HCT116 (cell line): Measurements from ENCODE around the gene COX7A2L. TPM values are rescaled to one million over a fixed set of nuclear protein-coding genes. Genes with fewer than 3 reads are reported as not detected.

Source experiments
- ATAC-seq: fragments of 200-7000 bp; cut with Tn5 transposase; 2 replicates; pipeline ENCODE4 v1.9.1; 2020; ENCODE audit warnings: mild to moderate bottlenecking, moderate library complexity
- BruUV-seq: library from RNA; stranded (reverse); fragments of 400-500 nt; replicated peaks from 2 replicates; lab custom pipeline; 2021; lab: Mats Ljungman, UMichigan
- CTCF ChIA-PET: fragments of 300-600 bp; sonication (Branson Sonifier 250); formaldehyde crosslinking; loops from one replicate; lab custom pipeline; 2021; ENCODE audit warnings: antibody characterized with exemption; lab: Charles Lee
- POLR2A ChIA-PET: fragments of 300-600, 350-600 bp; sonication (Branson Sonifier 250); formaldehyde crosslinking; loops from one replicate; lab custom pipeline; 2021; ENCODE audit warnings: antibody characterized with exemption; lab: Charles Lee
- RAD21 ChIA-PET, 2 experiments: fragments of 300-600 bp; sonication (Branson Sonifier 250); formaldehyde crosslinking; loops; one replicate each; lab custom pipeline; 2023; ENCODE audit warnings: low total read pairs in 2 of 2; ENCODE audit not compliant: uncharacterized antibody in 2 of 2, unreplicated experiment in 2 of 2, low non-redundant PET in 1 of 2; lab: Charles Lee
- DNase-seq: peaks from one replicate; pipeline ENCODE4 v3.0.0-alpha.2; 2010; ENCODE audit warnings: low read depth, low spot score
- H2AFZ ChIP-seq: fragments of 200-600 bp; shearing (Covaris generic), sonication (generic); 2 replicates; pipeline ENCODE4 v1.6.1; 2017; ENCODE audit warnings: low read depth, mixed run types, mixed read lengths, antibody characterized with exemption, low read length; ENCODE audit not compliant: poor library complexity, severe bottlenecking
- H3K27ac ChIP-seq: 2 replicates; pipeline ENCODE4 v1.5.1; 2012; ENCODE audit warnings: low read depth, low read length
- H3K27me3 ChIP-seq: fragments of 200-600 bp; sonication (generic); 2 replicates; pipeline ENCODE4 v1.6.1; 2016; ENCODE audit warnings: mixed run types, low read length, mixed read lengths; ENCODE audit not compliant: insufficient read depth
- H3K36me3 ChIP-seq, 2 experiments: fragments of 200-500 bp in 1 of 2; fragments of 200-600 bp in 1 of 2; sonication (Bioruptor generic) in 1 of 2; sonication (generic) in 1 of 2; 2 replicates each; pipeline versions ENCODE4 v1.5.1 to v1.6.1; 2014 to 2016; ENCODE audit warnings: low read length in 2 of 2, inconsistent platforms in 1 of 2, mixed read lengths in 1 of 2, mixed run types in 1 of 2; ENCODE audit not compliant: insufficient read depth in 2 of 2, control insufficient read depth in 1 of 2
- H3K4me1 ChIP-seq, 2 experiments: fragments of 200-600 bp in 1 of 2; sonication (generic) in 1 of 2; 2 replicates each; pipeline versions ENCODE4 v1.5.1 to v1.6.1; 2012 to 2017; ENCODE audit warnings: low read length in 2 of 2, inconsistent platforms in 1 of 2, mild to moderate bottlenecking in 1 of 2, mixed read lengths in 1 of 2, mixed run types in 1 of 2, moderate library complexity in 1 of 2; ENCODE audit not compliant: insufficient read depth in 2 of 2, control insufficient read depth in 1 of 2
- H3K4me2 ChIP-seq: fragments of 200-600 bp; sonication (generic); 2 replicates; pipeline ENCODE4 v1.6.1; 2017; ENCODE audit warnings: mixed run types, low read length, mixed read lengths
- H3K4me3 ChIP-seq, 2 experiments: fragments of 200-600 bp in 1 of 2; sonication (generic) in 1 of 2; replicated peaks in 1 of 2; 2 replicates each; pipeline ENCODE4 v1.5.1; 2011 to 2016; ENCODE audit warnings: low read length in 2 of 2, control low read depth in 1 of 2, low read depth in 1 of 2, mild to moderate bottlenecking in 1 of 2, mixed read lengths in 1 of 2, mixed run types in 1 of 2
- H3K79me2 ChIP-seq: fragments of 200-600 bp; sonication (generic); 2 replicates; pipeline ENCODE4 v1.6.1; 2017; ENCODE audit warnings: mild to moderate bottlenecking, mixed run types, low read length, moderate library complexity, mixed read lengths; ENCODE audit not compliant: insufficient read depth
- H3K9ac ChIP-seq: fragments of 200-600 bp; sonication (generic); 2 replicates; pipeline ENCODE4 v1.6.1; 2016; ENCODE audit warnings: low read length, mixed read lengths
- H3K9me2 ChIP-seq: fragments of 200-600 bp; sonication (generic), shearing (Covaris generic); 2 replicates; pipeline ENCODE4 v1.6.1; 2017; ENCODE audit warnings: mixed run types, mild to moderate bottlenecking, moderate library complexity; ENCODE audit not compliant: insufficient read depth
- H3K9me3 ChIP-seq, 2 experiments: fragments of 200-500 bp in 1 of 2; fragments of 200-600 bp in 1 of 2; sonication (Bioruptor generic) in 1 of 2; sonication (generic) in 1 of 2; 2 replicates each; pipeline ENCODE4 v1.6.1; 2014 to 2017; ENCODE audit warnings: low read length in 2 of 2, mixed read lengths in 2 of 2, inconsistent platforms in 1 of 2, low read depth in 1 of 2, mild to moderate bottlenecking in 1 of 2, mixed run types in 1 of 2, moderate library complexity in 1 of 2; ENCODE audit not compliant: control insufficient read depth in 1 of 2, insufficient read depth in 1 of 2
- H4K20me1 ChIP-seq: fragments of 200-600 bp; sonication (generic), shearing (Covaris generic); 2 replicates; pipeline ENCODE4 v1.6.1; 2017; ENCODE audit warnings: mixed run types, mild to moderate bottlenecking, moderate library complexity; ENCODE audit not compliant: insufficient read depth
- CBX3 ChIP-seq: IDR thresholded peaks from 2 replicates; pipeline ENCODE4 v1.6.1; 2012; ENCODE audit warnings: low read depth
- ELF1 ChIP-seq: IDR thresholded peaks from 2 replicates; pipeline ENCODE4 v1.6.1; 2012; ENCODE audit warnings: low read depth, borderline replicate concordance
- EZH2 ChIP-seq: fragments of 200-600 bp; sonication (generic); IDR thresholded peaks from 2 replicates; pipeline ENCODE4 v1.6.1; 2017; ENCODE audit warnings: antibody characterized with exemption, mixed run types
- FOSL1 ChIP-seq: IDR thresholded peaks from 2 replicates; pipeline ENCODE4 v1.6.1; 2012; ENCODE audit warnings: low read depth
- POLR2A ChIP-seq: IDR thresholded peaks from 2 replicates; pipeline ENCODE4 v1.7.0; 2011; ENCODE audit warnings: borderline replicate concordance; ENCODE audit not compliant: insufficient read depth, insufficient read length; ENCODE audit errors: extremely low read depth
- POLR2AphosphoS5 ChIP-seq: IDR thresholded peaks from 2 replicates; pipeline ENCODE4 v1.6.1; 2011; ENCODE audit warnings: mild to moderate bottlenecking, low read depth, low read length, moderate library complexity
- SP1 ChIP-seq: IDR thresholded peaks from 2 replicates; pipeline ENCODE4 v1.6.1; 2012; ENCODE audit warnings: low read depth
- TCF7L2 ChIP-seq: IDR thresholded peaks from 2 replicates; pipeline ENCODE4 v1.7.0; 2011; ENCODE audit warnings: borderline replicate concordance, inconsistent platforms; ENCODE audit not compliant: insufficient read depth, insufficient read length; ENCODE audit errors: extremely low read depth
- ZNF274 ChIP-seq: fragments of 200-500 bp; sonication (Bioruptor generic); IDR thresholded peaks from 2 replicates; pipeline ENCODE4 v1.6.1; 2014; ENCODE audit warnings: mild to moderate bottlenecking, low read depth, low read length, inconsistent platforms
- intact Hi-C: fragments of 100-400 bp; cut with micrococcal nuclease; formaldehyde crosslinking; loops from 2 replicates; pipeline ENCODE4 v1.10.0; 2022
- total RNA-seq: library from RNA; stranded (reverse); gene quantifications from one replicate; pipeline ENCODE4 v1.2.1, GENCODE V29; 2021; ENCODE audit not compliant: unreplicated experiment
- TF ChIP-seq, protein P1 (sequence below): IDR thresholded peaks from 2 replicates; pipeline ENCODE4 v1.6.1; 2012
- TF ChIP-seq, protein P2 (sequence below): IDR thresholded peaks from 2 replicates; pipeline ENCODE4 v1.6.1; 2012; ENCODE audit warnings: low read depth
- TF ChIP-seq, protein P3 (sequence below), 3 experiments: fragments of 200-600 bp in 1 of 3; sonication (generic) in 1 of 3; IDR thresholded peaks in 2 of 3; conservative IDR thresholded peaks in 1 of 3; 2 replicates each; pipeline ENCODE4 v1.5.1; 2012 to 2017; ENCODE audit warnings: low read depth in 2 of 3, low read length in 2 of 3, antibody characterized with exemption in 1 of 3, borderline replicate concordance in 1 of 3, control low read depth in 1 of 3, mild to moderate bottlenecking in 1 of 3, mixed read lengths in 1 of 3, mixed run types in 1 of 3, moderate library complexity in 1 of 3; ENCODE audit not compliant: insufficient read depth in 1 of 3

COX7A2L gene
- total RNA-seq, 1 experiment from 2014 or later = 104 TPM

DNA sequence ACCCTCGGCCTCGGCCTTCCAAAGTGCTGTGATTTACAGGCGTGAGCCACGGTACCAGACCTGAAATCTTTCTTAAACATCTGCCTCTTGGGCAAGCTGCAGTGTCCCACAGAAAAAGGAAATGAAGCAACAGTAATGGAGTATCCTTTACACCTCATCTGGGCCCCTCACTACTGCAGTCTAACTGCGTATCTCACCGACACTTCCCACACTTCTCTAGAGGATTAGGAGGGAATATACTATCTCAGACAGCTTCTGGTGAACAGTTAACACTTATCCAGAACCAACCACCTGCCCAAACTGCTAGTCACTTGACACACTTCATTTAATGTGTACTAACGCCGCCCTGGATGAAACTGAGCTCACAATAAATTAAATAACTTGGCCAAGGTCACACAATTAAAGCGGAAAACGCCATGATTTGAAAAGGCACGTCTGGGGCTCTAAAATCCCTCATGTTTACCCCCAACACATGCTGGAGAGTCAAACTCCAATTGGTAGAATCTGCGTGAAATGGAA is 993 bp downstream of the COX7A2L start:
- peak overlapping the region; percentile 95 for H3K4me2 ChIP-seq
- CTCF ChIA-PET = no interaction called here

More for the DNA sequence above, 993 bp downstream of the COX7A2L start:
- intact Hi-C loops = no loop called here
- peak overlapping the region; percentile 94 for H3K9ac ChIP-seq
- ChIA-PET RAD21 (no interaction called here), POLR2A (no interaction called here)
- BruUV-seq = TSS peak; percentile 77
- peak overlapping the region; percentile 96 to 99 for H3K4me3 ChIP-seq
- H3K79me2 ChIP-seq = peaks cover 58% of the 10 kb centered on the region
- no peak for TF ChIP-seq CBX3
- TF ChIP-seq TCF7L2 = no peak
- no peak for TF ChIP-seq POLR2A
- TF ChIP-seq FOSL1 = no peak
- no peak for TF ChIP-seq POLR2AphosphoS5
- no peak for TF ChIP-seq SP1
- TF ChIP-seq ELF1 = no peak
- TF ChIP-seq, protein P1, sequence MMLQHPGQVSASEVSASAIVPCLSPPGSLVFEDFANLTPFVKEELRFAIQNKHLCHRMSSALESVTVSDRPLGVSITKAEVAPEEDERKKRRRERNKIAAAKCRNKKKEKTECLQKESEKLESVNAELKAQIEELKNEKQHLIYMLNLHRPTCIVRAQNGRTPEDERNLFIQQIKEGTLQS = no peak
- TF ChIP-seq ZNF274 = no peak
- TF ChIP-seq EZH2 = no peak
- TF ChIP-seq, protein P2, sequence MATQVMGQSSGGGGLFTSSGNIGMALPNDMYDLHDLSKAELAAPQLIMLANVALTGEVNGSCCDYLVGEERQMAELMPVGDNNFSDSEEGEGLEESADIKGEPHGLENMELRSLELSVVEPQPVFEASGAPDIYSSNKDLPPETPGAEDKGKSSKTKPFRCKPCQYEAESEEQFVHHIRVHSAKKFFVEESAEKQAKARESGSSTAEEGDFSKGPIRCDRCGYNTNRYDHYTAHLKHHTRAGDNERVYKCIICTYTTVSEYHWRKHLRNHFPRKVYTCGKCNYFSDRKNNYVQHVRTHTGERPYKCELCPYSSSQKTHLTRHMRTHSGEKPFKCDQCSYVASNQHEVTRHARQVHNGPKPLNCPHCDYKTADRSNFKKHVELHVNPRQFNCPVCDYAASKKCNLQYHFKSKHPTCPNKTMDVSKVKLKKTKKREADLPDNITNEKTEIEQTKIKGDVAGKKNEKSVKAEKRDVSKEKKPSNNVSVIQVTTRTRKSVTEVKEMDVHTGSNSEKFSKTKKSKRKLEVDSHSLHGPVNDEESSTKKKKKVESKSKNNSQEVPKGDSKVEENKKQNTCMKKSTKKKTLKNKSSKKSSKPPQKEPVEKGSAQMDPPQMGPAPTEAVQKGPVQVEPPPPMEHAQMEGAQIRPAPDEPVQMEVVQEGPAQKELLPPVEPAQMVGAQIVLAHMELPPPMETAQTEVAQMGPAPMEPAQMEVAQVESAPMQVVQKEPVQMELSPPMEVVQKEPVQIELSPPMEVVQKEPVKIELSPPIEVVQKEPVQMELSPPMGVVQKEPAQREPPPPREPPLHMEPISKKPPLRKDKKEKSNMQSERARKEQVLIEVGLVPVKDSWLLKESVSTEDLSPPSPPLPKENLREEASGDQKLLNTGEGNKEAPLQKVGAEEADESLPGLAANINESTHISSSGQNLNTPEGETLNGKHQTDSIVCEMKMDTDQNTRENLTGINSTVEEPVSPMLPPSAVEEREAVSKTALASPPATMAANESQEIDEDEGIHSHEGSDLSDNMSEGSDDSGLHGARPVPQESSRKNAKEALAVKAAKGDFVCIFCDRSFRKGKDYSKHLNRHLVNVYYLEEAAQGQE = no peak
- TF ChIP-seq, protein P3, sequence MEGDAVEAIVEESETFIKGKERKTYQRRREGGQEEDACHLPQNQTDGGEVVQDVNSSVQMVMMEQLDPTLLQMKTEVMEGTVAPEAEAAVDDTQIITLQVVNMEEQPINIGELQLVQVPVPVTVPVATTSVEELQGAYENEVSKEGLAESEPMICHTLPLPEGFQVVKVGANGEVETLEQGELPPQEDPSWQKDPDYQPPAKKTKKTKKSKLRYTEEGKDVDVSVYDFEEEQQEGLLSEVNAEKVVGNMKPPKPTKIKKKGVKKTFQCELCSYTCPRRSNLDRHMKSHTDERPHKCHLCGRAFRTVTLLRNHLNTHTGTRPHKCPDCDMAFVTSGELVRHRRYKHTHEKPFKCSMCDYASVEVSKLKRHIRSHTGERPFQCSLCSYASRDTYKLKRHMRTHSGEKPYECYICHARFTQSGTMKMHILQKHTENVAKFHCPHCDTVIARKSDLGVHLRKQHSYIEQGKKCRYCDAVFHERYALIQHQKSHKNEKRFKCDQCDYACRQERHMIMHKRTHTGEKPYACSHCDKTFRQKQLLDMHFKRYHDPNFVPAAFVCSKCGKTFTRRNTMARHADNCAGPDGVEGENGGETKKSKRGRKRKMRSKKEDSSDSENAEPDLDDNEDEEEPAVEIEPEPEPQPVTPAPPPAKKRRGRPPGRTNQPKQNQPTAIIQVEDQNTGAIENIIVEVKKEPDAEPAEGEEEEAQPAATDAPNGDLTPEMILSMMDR (IDR thresholded peaks at IDR 0.05 in 2 of 3, conservative IDR thresholded peaks at IDR 0.05 in 1 of 3; ENCODE audit: borderline replicate concordance in 1 of 3, insufficient read depth in 1 of 3, low read depth in 2 of 3, low read length in 2 of 3) = no peak
- no peaks in the 10 kb centered on the region for H3K9me2 ChIP-seq
- 0 out of 2 replicates have a peak, but pooled peaks cover 8% of the 10 kb centered on the region for H4K20me1 ChIP-seq
- peaks cover 13 to 21% of the 10 kb centered on the region in 2 experiments; a peak in 3 of 4 replicates for H3K4me1 ChIP-seq
- no peaks in the 10 kb centered on the region for H3K9me3 ChIP-seq
- H3K36me3 ChIP-seq = no peaks in the 10 kb centered on the region
- H3K27ac ChIP-seq = no peak overlapping the region
- DNase-seq (no peak), ATAC-seq (no peak)
- H2AFZ ChIP-seq = no peak overlapping the region
- no peaks in the 10 kb centered on the region for H3K27me3 ChIP-seq
